NCI-H82 (cell line): Measurements from ENCODE around the gene MYO15B.
A peak's percentile ranks its signal among the peaks of the same experiment; 100 is the strongest.

Source experiments
- DNase-seq: peaks from one replicate; lab custom pipeline; 2025; lab: John Stamatoyannopoulos, UW

MYO15B gene

DNA sequence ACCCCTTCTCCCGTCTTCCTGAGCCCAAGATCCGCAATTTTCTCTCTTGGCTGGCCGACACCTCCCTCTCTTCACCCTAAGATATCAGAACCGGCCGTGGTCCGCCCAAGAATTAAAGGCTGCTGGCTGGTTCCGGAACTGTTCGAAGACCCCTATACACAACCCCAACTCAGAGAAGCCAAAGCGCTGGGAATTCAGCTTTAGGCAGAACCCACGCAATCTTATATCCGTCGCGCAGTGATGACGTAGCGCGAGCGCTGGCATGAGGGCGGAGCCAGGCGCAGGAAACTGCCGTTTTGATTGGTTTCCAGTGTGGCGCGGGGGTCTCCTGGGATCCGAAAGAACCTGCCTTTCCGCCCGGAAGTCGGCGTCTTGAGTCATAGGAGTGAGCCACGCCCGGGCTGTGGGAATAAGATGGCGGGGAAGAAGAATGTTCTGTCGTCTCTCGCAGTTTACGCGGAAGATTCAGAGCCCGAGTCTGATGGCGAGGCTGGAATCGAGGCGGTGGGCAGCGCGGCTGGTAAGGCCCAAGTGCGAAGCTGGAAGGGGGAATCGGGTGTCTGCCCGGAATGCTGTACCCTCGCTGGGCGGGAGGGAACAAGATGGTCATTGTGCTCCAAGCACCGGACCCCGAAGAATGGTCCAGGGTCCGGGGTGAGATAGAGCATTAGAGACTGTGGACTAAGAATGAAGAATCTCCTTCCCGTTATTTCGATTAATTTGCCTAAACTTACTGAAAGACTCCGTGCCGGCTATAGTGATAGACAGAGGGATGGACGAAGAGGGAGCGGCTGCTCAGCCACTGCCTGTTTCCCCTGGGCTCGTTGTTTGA lies 79.6 kb downstream of the MYO15B start, which contains the start of the genes RECQL5 and SAP30BP:
Gene RECQL5 (minus strand): TSS at position 196 of the 832 bp plus-strand sequence. CDS start 597 bp downstream, outside the sequence.
Gene SAP30BP (plus strand): TSS at position 380 of the 832 bp plus-strand sequence. CDS start 35 bp downstream, at position 415.
- peak; percentile 99 for DNase-seq

DNA sequence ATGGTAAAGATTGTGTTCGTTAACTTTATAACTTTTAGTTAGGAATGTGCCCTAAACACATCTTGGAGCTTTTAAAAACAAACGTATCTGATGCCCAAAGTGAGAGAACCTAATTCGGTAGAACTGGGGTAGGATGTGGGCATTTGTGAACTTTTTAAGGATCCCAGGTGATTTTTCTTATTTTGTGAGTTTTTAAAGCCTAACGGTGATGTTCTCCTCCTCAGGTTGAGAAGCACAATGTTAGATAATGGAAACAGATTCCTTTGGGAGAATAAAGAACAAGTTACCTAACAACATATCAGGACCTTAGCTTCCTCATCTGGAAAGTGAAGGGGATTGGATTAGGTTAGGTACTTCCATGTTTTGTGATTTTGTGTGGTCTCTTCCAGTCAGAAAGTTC lies 80.2 kb downstream of the MYO15B start:
- DNase-seq: no peak

DNA sequence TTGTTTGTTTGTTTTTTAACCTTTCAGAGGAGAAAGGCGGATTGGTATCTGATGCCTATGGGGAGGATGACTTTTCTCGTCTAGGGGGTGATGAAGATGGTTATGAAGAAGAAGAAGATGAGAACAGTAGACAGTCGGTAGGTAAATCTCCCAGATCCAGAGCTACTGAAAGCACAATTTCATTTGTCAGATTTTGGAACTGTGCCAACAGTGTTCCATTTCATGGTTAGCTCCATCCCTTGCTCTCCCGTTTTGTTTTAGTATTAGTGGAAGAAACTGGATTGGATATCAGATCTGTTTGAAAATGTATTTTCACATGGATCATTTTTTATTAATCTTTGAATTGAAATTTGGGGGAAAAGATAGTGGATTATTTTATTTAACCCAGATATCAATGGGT lies 80.9 kb downstream of the MYO15B start:
- DNase-seq: no peak

DNA sequence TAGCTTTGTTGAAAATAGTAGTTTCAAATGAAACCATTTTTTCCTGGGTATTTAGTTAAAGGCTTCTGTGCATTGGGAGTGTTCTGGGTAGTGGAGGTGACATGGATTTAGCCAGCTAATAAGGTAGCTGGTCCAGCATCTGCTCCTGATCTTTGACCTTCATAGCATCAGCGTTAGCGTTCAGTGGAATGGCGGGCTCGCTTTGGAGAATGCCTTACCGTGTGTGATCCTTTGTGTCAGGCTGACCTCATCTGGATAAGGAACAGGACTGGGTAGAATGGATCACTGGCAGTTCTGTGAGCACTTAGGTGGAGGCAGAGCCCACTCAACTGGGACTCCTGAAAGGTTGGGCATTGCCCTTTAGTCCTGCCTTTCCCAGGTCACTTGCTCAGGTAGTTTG lies 83.3 kb downstream of the MYO15B start:
- DNase-seq: no peak

DNA sequence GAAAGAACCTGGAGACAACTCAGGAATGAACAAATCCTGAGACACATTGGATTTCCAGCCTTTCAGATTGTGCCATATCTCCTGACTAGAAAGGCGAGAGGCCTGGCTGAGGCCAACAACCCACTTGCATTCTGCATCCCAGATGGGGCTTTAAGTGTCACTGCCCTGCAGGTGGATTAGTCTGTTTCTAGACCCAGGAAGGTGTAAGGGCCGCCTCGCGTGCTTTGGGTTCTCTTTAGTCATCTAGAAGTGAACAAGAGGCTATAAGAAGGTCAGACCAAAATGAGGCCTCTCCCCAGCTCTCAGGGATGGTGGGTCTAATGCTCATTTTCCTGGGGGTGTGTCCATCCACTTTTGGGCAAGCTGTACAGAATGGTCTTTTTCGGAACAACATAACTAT lies 84.4 kb downstream of the MYO15B start:
- DNase-seq: no peak

DNA sequence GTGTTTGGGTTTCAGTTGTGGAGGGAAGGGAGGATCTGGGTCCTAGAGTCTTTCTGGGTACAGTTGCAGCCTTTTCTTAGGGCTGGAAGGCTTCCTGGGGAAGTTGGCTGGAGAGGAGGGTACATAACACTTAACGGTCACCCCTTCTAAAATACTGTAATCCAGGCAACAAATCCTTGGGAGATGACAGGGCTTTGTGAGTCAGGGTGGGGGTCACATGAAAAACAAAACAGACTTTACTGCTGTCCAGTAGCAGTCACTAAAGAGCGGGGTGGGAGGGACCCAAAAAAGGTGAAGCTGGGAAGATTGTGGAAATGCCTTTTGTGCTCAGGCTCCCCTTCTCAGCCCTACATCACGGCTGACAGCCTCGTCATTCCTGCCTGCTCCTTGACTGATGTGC lies 85.9 kb downstream of the MYO15B start:
- DNase-seq: no peak
